Measurements from ENCODE around the gene THSD4.
"Not testable (repeated sequence)": the region's sequence is repeated elsewhere in the genome, so short reads cannot be mapped to it uniquely, and the experiment has no call there.

The THSD4 gene

GRCh38 chr15:71384501-71384900 is 269.2 kb downstream of the THSD4 start:
- no peak for DNase-seq (ENCODE audit: low read depth in 2 of 2)

DNA sequence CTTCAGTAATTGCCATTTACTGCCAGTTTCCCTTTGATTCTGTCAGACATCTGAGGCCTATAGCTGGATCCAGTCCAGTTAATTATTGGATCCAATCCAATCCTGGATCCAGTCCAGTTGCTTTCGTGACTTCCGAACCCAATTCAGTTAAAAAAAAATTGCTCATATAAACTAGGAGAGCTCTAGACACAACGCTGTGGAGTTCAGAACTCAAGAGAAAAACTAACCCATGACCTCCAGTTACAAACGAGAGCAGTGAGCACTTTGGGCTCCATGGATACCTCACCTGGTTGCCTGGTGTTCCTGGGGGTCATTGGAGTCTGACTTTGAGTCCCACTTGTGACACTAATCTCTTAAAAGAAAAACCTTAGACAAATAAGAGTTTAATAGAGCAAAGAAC is 269.8 kb downstream of the THSD4 start:
- DNase-seq (ENCODE audit: low read depth in 2 of 2): no peak

GRCh38 chr15:71385457-71385856 is 270.2 kb downstream of the THSD4 start:
- DNase-seq (ENCODE audit: low read depth in 2 of 2): no peak

DNA sequence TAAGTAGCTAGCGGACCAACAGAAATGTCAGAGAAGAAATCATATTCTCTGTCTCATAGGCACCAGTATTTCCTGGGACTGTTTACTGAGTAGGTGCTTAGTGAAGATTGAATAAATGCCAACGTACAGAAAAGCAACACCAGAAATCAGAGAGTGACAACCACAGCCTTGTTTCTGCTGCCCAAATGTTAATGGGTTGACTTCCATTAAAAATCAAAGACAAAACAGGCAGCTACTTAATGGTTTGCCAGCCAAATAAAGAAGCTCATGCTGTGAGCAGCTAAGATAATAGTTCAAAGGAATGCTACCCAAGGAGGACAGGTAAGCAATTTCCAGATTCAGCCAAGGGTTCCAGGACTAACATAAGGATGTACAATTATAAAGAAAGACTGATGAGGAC is 270.7 kb downstream of the THSD4 start:
- DNase-seq (ENCODE audit: low read depth in 2 of 2): no peak

- DNase-seq (ENCODE audit: low read depth in 2 of 2): no peak
Observed at GRCh38 chr15:71386448-71387236, 271.4 kb downstream of the THSD4 start.

DNA sequence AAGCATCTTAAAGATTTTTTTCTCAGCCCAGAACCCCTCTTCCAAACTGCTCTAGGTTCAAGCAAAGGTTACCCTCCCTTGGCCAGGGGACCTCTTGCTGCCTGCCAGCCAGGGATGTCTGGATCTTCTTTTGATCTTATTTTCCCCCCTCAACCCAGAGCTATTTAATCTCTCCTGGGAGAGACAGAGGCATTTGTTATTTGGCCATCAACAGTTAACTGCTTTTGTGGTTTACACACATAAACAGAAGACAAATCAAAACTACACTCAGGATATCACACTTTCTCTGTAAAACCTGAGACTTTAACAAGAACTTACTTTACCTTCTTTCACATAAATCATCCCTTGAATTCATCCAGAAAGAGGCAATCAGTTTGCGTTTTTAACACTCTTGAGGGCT is 272.5 kb downstream of the THSD4 start:
- DNase-seq (ENCODE audit: low read depth in 2 of 2): no peak

- DNase-seq (ENCODE audit: low read depth in 2 of 2): no peak
Observed at GRCh38 chr15:71390096-71390495, 274.8 kb downstream of the THSD4 start.

DNA sequence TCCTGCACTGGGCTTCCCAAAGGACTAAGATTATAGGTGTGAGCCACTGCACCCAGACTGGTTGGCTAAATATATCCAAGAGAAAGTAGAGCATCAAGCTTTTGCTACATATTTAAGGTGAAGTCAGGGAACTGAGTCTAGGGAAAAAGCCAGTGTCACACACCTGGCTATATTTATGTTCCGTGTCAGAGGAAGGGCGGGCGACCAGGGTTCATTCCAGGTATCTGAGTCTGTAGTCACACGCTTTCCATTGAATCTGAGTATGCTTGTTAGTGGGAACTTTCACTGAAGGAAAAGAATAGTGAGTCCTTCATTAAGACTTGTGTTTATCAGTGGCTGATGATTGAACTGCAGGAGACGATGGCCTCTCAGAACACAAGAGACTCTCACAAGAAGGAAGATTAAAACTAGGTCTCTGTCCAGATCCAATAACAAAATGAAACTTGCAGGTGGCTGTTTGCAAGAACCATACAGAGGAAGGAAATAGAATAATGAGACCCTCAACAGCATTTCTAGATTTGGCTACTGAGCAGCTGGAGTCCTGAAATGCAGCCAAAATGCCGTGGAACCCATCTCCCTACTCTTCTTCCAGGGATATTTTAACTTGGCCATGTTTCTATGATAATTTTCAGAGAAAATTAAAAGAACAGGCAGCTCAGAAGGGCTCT is 276.3 kb downstream of the THSD4 start:
- DNase-seq (ENCODE audit: low read depth in 2 of 2): no peak

DNA sequence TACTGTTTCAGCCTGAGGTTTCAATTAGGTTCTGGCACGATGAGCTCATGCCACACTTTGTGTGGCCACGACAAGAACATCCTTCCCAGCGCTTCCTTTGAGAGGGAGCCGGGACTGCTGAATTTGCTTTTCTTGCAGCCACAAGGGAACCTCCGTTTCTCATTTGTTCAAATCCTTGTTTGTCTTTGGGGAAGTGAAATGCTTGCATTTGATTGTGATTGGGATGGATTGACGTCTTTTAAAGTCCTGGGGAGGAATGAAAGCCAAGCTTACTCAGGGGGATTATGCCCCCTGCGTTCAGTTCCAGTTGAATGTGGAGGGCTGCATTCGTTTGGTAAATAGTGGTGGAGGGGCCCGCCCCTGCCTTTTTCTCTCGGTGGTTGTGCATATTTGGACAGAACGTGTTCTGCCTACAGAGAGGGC is 277.6 kb downstream of the THSD4 start:
- DNase-seq (ENCODE audit: low read depth in 2 of 2): no peak

GRCh38 chr15:71393383-71393782 is 278.1 kb downstream of the THSD4 start:
- DNase-seq (ENCODE audit: low read depth in 2 of 2): no peak

DNA sequence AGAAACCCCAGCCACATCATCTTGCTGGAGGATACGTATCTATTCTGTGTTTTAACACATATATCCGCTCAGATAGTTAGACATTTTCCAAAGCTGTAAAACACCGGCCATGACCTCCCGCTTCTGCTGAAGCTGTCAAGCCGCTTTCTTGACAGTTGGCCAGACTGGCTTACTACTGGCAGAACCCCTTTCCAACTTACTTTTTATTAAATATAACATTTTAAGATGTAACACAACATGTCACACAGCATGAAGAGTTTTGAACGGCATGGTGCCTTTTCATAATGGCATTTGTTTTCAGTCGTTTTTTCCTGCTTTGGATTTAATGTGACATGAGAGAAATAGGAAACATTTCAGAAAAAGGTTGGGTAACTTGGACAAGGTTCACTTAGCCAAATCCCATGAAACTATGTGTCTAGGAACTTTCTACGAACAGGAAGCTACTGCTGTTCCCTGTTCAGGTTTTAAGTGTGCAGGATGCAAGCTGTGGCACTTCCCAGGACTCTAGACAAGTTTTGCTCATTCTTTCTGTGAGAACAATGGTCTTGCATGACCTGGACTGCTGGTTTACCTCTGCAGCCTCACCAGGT is 281.4 kb downstream of the THSD4 start:
- no peak for DNase-seq (ENCODE audit: low read depth in 2 of 2)

DNA sequence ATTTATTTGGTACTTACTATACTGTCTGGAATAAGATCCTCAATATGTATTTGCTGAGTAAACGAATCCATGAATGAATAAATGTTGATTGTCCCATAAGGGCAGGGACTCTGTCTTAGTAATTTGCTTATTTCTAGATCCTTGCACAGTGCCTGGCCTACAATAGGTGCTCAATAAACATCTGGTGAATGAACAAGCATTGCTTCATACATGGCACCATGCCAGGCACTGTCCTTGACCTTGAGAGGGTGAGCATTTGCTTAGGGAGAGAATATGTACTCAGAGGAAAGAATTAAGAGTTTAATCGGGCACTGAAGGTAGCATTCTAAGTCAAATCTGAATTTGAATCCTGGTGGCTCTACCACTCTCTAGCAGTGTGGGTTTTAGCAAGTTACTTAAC is 282.1 kb downstream of the THSD4 start:
- no peak for DNase-seq (ENCODE audit: low read depth in 2 of 2)

- no peak for DNase-seq (ENCODE audit: low read depth in 2 of 2)
Observed at GRCh38 chr15:71400294-71400693, 285.0 kb downstream of the THSD4 start.

GRCh38 chr15:71401728-71402127 is 286.5 kb downstream of the THSD4 start:
- DNase-seq (ENCODE audit: low read depth in 2 of 2): not testable (repeated sequence)

DNA sequence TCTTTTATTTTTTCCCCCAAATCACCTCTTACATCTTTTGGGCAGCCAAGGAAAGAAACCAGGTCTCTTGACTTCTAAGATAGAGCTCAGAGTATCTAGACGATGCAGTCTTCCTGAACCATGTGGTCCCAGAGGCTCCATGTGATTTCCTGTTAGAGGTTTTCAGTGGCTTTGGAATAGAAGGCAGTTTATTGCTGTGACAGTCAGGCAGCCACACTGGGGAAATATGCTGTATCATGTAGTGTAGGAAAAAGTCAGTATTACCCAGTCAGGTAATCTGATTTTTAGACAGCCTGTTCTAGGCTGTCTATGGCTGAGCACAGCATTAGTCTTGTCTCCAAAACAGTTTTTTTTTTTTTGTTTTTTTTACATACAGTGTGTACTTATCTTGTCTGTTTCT is 294.3 kb downstream of the THSD4 start:
- DNase-seq (ENCODE audit: low read depth in 2 of 2): no peak

DNA sequence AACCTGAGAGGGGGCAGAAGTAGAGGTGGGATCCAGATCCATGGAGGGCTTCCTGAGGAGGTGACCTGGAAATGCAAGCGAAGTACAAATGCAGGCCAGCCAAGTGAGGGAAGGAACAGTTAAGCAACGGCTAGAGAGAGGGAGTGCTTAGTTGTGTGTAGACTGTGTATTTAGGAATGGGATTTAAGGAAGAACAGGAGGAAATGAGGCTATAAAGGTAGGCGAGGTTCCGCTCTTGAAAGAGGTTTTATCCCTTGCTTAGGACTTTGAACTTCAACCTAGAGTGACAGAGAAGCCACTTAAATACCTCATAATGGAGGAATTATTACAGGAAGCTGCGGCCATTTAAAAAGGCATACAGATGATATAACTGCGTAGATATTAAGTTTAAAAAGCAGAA is 295.1 kb downstream of the THSD4 start:
- DNase-seq (ENCODE audit: low read depth in 2 of 2): no peak

- DNase-seq (ENCODE audit: low read depth in 2 of 2): no peak
Observed at GRCh38 chr15:71411538-71412482, 296.5 kb downstream of the THSD4 start.

GRCh38 chr15:71413419-71413818 is 298.1 kb downstream of the THSD4 start:
- DNase-seq (ENCODE audit: low read depth in 2 of 2): no peak

DNA sequence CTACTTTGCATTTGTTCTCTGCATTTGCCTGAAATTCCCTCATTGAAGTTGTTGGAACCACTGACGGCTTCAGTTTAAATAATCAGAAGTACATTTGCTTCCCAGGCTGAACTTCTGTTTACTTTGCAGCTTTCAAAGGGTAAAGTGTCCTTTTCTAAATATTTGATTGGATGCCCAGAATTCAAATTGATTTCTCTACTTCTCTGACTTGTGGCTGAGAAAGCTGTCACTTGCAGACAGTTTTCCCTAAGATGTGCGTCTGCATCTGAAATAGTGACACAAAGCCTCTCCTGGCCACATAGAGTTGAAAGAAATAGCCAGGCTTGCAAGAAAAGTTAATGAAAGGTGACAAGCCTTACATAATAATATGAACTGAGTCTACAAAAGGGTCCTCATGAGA is 299.6 kb downstream of the THSD4 start:
- DNase-seq (ENCODE audit: low read depth in 2 of 2): no peak

DNA sequence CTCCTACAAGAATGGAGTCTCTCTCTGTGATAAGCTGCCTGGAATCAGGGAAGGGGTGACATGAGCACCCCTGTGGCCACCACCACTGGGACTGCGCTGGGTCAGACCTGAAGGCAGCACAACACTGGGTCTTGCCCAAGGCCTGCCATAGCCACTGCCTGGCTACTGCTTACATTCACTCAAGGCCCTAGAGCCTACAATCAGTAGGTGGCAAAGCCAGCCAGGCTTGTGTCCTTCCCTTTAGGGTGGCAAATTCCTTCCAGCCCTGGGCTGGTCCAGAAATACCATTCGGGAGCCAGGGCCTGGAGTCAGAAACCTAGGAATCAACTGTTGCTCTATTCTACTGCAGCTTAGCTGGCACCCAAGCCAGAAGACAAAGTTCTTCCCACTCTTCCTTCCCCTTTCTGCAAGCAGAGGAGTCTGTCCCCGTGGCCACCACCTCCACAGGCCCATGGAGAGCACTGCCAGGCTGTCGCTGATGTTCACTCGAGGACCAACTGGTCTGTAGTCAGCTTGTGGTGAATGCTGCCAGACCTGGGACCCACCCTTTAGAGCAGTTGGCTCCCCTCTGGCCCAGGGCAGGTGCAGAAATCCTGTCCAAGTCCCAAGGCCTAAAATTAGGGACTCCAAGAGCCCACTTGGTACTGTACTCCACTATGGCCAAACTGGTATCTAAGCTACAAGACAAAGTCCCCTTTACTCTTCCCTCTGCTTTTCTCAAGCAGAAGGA is 307.4 kb downstream of the THSD4 start:
- no peak for DNase-seq (ENCODE audit: low read depth in 2 of 2)

- DNase-seq (ENCODE audit: low read depth in 2 of 2): no peak
Observed at GRCh38 chr15:71424765-71425164, 309.5 kb downstream of the THSD4 start.

All from fibroblast of skin of left biceps (primary cell).